HG03135 (cell line): ENCODE results near the gene TPH1.

Experiments used
- ATAC-seq: cut with Tn5 transposase; IDR thresholded peaks from one replicate; pipeline ENCODE4 v1.9.1; 2021; ENCODE audit warnings: mild to moderate bottlenecking, moderate library complexity; ENCODE audit not compliant: unreplicated experiment

Gene TPH1

DNA sequence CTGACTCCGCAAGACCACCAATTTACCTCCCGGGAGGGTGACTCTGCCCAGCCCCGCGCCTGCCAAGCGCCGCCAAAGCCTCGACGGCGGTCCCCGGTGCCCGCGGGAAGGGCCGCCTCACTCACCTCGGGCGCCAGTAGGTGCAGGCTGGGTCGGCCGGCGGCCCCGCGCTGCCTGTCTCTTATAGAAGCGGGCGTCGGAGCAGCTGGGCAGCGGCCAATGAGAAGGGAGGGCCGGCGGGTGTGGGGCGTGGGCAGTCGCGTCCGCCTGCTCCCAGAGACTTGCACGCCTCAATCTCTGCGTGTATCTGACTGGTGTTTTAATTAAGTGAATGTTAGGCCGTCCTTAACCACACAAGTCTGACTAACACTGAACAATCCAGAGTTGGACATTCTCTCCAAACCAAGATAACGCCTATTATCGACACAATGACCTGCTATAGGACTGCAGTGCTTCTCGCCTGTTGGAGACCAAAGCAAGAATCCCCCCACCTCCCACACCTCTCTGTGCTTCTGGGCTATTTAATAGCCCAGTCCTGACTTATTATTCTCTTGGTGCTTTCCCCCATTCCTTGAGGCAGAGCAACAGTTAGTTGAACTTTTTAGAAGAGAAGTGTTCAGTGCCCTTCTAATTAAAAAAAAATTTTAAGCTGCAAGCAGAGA lies at the start of gene TPH1:
TSS of gene TPH1 (minus strand) at position 154 of the 662 bp plus-strand sequence. CDS start 5,507 bp downstream, outside the sequence.
- no peak for ATAC-seq

- no peak for ATAC-seq
Observed at GRCh38 chr11:18093959-18094358, 47.9 kb upstream of the TPH1 start.

- ATAC-seq: no peak
Observed at GRCh38 chr11:18091731-18092130, 45.7 kb upstream of the TPH1 start.

DNA sequence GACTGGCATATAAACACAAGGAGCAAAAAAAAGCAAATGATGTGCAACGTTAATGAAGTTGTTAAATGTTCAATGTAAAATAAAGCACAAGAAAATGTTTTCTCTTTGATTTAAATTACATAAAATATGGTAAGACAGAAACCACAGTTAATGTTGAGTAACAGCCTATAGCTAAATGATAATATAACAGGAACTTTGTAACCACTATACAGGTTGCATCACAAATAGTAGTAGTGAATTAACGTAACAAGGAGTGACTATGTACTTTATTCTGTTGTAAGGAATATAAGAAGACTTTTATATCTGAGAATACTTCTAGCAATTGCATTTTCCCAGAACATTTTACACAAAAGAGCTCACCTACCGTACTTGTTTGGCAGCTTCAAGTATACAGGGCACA lies 42.9 kb upstream of the TPH1 start:
- ATAC-seq: no peak

DNA sequence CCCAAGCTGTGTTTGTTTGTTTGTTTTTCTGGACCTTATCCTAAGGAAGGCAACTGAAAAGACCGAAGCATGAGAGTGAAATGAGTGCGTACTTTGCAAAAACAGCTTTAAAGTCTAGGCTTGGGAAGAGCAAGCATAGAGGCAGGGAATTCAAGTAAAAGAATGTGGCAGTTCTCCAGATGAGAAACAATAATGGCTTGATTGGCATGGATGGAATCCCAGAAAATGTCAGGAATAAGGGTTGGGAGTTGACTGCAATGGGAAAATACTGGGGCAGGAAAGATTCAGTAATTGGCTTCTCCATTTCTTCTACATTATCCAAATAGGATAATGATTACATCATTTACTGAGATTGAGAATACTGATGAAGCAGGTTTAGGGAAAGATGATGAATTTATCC lies 42.3 kb upstream of the TPH1 start:
- ATAC-seq: no peak

DNA sequence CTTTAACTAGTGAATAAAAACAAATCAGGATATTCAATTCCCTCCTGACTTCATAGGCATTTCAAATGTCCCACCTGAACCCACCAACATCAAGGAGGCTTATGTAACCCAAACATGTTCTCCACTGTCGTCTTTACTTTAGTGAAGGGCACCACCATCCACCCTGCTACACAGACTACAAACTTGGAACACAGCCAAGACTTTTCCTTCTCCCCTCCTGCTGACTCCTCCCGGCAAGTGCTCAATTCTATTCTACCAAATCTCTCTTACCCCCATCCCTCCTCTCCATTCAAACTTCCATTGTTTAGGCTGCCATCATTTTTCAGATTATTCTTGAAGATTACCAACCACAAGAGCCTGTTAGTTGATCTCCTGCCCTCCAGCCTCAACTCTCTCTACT lies 35.5 kb upstream of the TPH1 start:
- no peak for ATAC-seq

DNA sequence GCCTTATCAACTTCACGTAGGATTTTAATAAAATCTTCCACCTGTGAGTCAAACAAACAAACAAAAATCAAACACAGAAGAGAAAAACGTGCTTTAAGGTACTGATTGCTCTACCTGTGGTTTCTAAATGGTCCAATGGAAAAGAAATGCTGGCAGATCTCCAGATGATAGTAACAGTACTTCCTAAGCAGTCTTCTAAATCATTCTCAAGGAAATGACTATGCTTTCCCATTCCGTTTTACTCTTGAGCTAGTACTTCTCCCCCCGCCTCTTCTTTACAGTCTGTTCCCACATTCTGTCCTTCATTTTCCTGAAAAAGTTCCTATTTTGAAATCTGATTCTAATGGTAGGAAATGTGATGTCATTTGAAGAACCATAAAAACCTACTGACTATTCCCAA lies 34.4 kb upstream of the TPH1 start:
- no peak for ATAC-seq

DNA sequence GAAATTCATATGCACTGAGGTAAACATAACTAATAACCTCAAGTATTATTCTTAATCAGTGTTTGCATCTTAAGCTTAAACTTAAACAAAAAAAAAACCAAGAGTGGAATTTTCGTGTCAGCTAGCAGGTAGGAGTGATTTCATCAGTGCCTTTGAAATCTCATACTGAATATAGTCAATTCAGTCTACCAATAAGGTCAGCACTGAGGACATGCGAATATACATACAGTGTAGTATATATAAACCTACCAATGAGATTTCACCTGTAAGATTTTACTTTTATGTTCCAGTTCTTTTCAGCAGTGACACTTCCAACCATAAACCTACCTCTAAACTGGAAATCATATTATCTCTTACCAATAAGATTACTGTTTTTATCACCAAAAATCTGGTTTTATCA lies 32.8 kb upstream of the TPH1 start:
- ATAC-seq: no peak

GRCh38 chr11:18075444-18075843 lies 29.4 kb upstream of the TPH1 start:
- ATAC-seq: no peak

DNA sequence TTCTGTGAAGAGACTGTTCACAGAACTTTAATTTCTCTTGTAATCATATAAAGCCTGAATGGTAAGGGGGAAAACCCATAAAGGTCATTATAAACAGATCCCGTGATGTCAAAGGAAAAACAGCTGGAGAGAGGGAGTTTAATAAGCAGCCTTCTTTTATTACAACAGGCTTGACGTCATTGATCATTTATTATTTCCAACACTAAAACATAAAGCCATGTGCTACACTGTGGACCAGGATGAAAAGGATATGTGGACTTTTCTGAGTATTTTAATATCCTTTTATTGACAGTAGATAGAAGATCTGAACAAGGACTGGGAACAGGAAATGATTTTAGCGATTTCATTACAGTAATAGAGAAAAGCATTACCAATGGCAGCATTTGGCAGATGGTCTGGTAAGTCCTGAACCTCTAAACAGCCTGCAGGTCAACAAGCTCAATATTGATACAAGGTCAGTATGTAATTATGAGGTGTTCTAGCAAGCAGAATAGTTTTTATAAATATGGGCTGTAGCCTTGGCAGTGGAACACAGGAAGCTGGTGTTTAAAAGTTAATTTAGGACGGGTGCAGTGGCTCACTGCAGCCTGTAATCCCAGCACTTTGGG lies 25.1 kb upstream of the TPH1 start:
- ATAC-seq: no peak

DNA sequence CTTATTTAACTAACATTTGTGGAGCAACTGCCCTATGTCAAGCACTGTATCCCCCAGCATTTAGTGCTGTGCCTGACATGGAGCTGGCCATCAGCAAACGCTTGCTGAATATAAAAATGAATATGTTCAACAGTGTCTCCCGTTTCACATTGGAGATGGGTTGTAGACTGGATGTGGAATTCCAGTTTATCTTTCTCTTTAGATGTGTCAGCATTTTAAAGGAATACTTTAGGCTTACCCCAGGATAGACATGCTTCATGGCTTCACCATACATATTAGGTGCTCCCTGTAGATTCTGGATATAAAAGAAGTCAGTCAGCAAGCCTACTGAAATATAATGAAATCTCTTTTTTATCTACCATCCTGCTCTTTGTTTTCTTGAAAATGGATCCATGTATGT lies 21.3 kb upstream of the TPH1 start:
- no peak for ATAC-seq

- ATAC-seq: no peak
Observed at GRCh38 chr11:18066626-18067025, 20.6 kb upstream of the TPH1 start.

DNA sequence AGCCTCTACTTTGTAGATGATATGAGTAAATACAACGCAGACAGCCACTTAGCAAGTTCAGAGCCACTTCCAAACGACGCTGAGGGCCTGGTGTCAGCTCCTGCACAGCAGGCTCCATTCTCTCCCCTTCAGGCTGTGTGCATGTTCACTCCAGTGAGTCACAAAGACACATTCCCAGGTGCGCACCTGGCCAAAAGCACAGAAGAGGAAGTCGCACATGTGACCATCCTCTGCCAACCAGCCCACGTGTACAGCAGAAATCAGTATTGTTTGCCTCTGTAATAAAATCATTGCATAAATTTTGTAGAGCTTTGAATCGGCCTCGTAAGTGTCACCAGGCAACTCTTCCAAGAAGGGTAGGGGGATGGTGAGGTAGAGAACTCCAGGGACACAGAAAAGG lies 19.5 kb upstream of the TPH1 start:
- ATAC-seq: no peak

DNA sequence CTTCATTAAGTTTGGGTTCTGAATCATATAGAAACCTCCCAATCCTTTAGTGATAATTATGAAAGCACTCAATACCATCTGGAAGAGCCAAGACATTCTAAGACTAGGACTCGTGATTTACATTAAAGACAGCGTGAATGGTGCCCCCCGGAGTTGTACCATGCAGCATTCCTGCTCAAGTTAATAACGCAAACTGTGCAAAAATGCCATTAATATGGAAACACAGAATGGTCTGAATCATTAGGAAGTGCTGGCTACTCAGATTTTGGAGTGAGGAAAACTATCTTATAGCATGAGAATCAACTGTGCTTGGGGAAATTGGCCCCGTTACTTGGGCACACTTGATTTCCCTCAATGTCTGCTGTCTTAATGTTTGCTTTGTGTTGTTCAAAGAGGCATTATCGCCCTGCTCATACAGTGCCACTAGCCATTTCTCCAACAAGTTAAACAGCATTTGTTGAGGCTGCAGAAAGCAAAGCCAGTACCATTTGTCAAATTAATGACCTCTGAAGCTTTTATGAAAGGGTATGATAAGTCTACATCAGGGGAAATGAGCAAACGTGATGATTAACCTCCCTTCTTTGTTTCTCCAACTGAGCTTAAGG lies 18.5 kb upstream of the TPH1 start:
- ATAC-seq: no peak

- no peak for ATAC-seq
Observed at GRCh38 chr11:18063862-18064434, 17.9 kb upstream of the TPH1 start.

DNA sequence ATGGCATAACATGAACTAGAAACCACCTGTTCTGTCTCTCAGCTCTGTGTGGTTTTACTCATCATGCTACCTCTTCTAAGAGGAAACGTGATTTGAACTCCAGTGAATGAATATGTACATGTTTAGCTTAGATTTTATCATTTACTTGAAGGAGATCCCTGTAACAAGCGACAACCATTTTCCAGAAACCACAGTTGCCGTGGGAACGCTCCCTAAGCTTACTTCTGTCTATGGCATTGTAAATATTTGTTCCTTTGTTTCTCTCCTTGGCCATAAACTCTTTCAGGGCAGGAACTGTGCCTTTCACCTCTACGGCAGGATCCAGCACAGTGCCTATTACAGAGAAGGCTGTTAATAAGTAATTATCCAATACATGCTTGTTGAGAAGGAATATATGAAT lies 17.1 kb upstream of the TPH1 start:
- no peak for ATAC-seq

GRCh38 chr11:18061351-18061750 lies 15.3 kb upstream of the TPH1 start:
- ATAC-seq: no peak

DNA sequence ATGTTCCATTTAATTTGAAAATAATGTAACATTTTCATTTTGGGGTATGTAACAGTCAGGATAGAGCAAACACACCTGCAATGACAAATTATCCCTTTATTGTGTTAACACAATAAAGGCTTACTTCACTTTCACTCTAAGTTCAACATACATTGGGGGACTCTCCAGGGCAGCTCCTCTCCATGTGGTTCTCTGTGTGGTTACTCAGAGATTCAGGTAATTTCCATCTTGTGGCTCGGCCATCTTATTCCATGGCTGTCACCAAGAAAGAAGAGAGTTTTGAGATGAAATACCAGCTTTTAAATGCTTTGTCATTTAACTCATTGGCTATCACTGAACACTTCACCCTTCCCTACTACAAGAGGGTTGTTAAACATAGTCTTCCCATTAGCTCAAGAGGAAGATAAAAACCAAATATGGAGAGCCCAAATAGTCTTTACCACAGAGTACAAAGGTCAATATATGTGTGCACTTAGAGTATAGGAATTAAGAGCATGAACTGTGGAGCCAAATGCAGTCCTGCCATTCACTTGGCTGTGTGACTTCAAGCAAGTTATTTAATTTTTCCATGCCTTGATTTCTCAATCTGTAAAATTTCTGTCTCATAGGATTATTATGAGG lies 10.6 kb upstream of the TPH1 start:
- no peak for ATAC-seq

GRCh38 chr11:18054511-18055103 lies 8.5 kb upstream of the TPH1 start:
- no peak for ATAC-seq

DNA sequence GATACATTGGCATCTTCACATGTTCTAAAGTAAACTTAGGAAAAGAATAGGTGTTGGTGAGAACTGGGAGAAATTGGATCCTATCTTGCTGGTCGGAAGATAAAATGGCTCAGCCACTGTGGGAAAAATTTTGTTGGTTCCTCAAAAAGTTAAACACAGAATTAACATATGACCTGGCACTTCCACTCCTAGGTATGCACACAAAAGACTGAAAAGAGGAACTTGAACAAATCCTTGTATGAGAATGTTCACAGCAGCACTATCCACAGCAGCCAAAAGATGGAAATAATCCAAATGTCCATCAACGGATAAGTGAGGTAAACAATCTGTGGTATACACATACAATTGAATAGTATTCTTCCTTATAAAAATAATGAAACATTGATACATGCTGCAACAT lies 4.8 kb upstream of the TPH1 start:
- no peak for ATAC-seq

DNA sequence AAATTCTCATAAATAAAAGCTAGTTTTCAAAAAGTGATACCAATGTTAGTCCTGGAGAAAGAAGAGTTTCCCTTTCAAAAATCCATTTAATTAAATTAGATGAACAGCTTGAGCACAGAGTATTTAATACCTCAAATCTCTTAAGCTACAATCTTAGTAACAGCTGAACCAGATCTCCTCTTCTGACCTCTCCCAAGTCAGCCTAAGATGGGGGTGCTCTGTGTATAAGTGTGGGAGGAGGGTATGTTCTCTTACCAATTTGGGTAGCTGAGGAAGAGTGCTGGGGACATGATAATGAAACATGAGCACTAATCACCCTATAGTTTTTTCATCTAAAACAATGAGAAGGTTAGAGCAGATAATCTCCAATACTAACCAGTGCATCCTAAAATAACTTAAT lies 9.6 kb downstream of the TPH1 start:
- no peak for ATAC-seq
